Stimulated activated memory B cell treated with anti-CD40 and anti-IgM and Interleukin-4, amounts not matched to agents 10 μg/mL and 1 μg/mL and 100 μg/mL, for 72 hours (primary cell): ENCODE data around the gene KCNJ1.

Experiments
- ATAC-seq: fragments of 150-1000 bp; cut with Tn5 transposase; 2 replicates; pipeline ENCODE4 v1.10.0; 2021
- H3K27ac Mint-ChIP-seq: one replicate; pipeline ENCODE4 v1.8.0; 2022; ENCODE audit warnings: mild to moderate bottlenecking, mixed read lengths
- H3K27me3 Mint-ChIP-seq: one replicate; pipeline ENCODE4 v1.8.0; 2022; ENCODE audit warnings: mixed read lengths
- H3K36me3 Mint-ChIP-seq: one replicate; pipeline ENCODE4 v1.8.0; 2022; ENCODE audit warnings: mixed read lengths
- H3K4me1 Mint-ChIP-seq: one replicate; pipeline ENCODE4 v1.8.0; 2022; ENCODE audit warnings: mixed read lengths
- H3K4me3 Mint-ChIP-seq: one replicate; pipeline ENCODE4 v1.8.0; 2022; ENCODE audit warnings: mild to moderate bottlenecking, moderate library complexity, mixed read lengths
- H3K9me3 Mint-ChIP-seq: one replicate; pipeline ENCODE4 v1.8.0; 2022; ENCODE audit warnings: mixed read lengths

The KCNJ1 gene

GRCh38 chr11:128867277-128867676 is at the start of gene KCNJ1:
TSS of gene KCNJ1 (minus strand) at chr11:128867296. CDS start at chr11:128840243, 27,053 bp downstream.
- Mint-ChIP-seq H3K27ac (no peak within 1 kb of the TSS), H3K36me3 (no peaks in the 10 kb centered on the region), H3K4me3 (no peak within 1 kb of the TSS), H3K9me3 (no peaks in the 10 kb centered on the region), H3K4me1 (peaks cover 12% of the 10 kb centered on the region), H3K27me3 (peaks cover 24% of the 10 kb centered on the region)
- ATAC-seq: no peak

- Mint-ChIP-seq H3K27ac (no peak overlapping the region), H3K36me3 (no peaks in the 10 kb centered on the region), H3K9me3 (peaks cover 8% of the 10 kb centered on the region), H3K27me3 (peaks cover 92% of the 10 kb centered on the region), H3K4me1 (peaks cover 5% of the 10 kb centered on the region), H3K4me3 (no peak overlapping the region)
- no peak for ATAC-seq
Observed at GRCh38 chr11:128916681-128917080, 49.6 kb upstream of the KCNJ1 start.

- no peak for ATAC-seq
- Mint-ChIP-seq H3K36me3 (no peaks in the 10 kb centered on the region), H3K4me1 (peaks cover 5% of the 10 kb centered on the region), H3K27ac (no peak overlapping the region), H3K27me3 (peaks cover 94% of the 10 kb centered on the region), H3K9me3 (peaks cover 8% of the 10 kb centered on the region), H3K4me3 (no peak overlapping the region)
Observed at GRCh38 chr11:128916037-128916572, 49.0 kb upstream of the KCNJ1 start.

DNA sequence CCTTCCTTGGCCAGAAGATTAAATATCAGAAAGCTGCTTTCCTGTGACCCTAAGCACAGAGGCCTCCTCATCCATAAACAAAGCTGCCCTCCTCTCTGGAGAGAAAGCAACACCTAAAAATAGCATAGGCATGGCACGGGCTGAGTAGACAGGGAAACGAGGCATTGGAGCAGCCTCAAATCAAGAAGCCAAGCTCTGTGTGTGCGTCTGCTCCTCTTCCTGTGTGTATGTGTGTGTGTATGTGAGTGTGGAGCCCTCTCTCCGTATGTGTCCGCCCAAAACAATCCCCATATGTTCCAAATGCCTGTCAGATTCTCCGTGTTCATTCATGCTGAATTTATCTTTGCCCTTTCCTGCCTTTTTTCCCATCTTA is 48.0 kb upstream of the KCNJ1 start:
- peaks cover 91% of the 10 kb centered on the region for H3K27me3 Mint-ChIP-seq
- ATAC-seq: no peak
- H3K4me1 Mint-ChIP-seq: peaks cover 5% of the 10 kb centered on the region
- H3K4me3 Mint-ChIP-seq: no peak overlapping the region
- no peak overlapping the region for H3K27ac Mint-ChIP-seq
- H3K36me3 Mint-ChIP-seq: no peaks in the 10 kb centered on the region
- peaks cover 8% of the 10 kb centered on the region for H3K9me3 Mint-ChIP-seq

GRCh38 chr11:128914216-128915148 is 47.4 kb upstream of the KCNJ1 start:
- no peak for ATAC-seq
- Mint-ChIP-seq H3K4me3 (no peak overlapping the region), H3K4me1 (peaks cover 5% of the 10 kb centered on the region), H3K27ac (no peak overlapping the region), H3K36me3 (no peaks in the 10 kb centered on the region), H3K9me3 (peaks cover 8% of the 10 kb centered on the region), H3K27me3 (peaks cover 91% of the 10 kb centered on the region)

GRCh38 chr11:128913806-128914205 is 46.7 kb upstream of the KCNJ1 start:
- Mint-ChIP-seq H3K4me1 (no peaks in the 10 kb centered on the region), H3K27me3 (peaks cover 91% of the 10 kb centered on the region), H3K9me3 (peaks cover 8% of the 10 kb centered on the region), H3K4me3 (no peak overlapping the region), H3K27ac (no peak overlapping the region), H3K36me3 (no peaks in the 10 kb centered on the region)
- no peak for ATAC-seq

- no peak for ATAC-seq
- Mint-ChIP-seq H3K36me3 (no peaks in the 10 kb centered on the region), H3K4me3 (no peak overlapping the region), H3K4me1 (peaks cover 5% of the 10 kb centered on the region), H3K27ac (no peak overlapping the region), H3K27me3 (peaks cover 94% of the 10 kb centered on the region), H3K9me3 (peaks cover 8% of the 10 kb centered on the region)
Observed at GRCh38 chr11:128911701-128912100, 44.6 kb upstream of the KCNJ1 start.

DNA sequence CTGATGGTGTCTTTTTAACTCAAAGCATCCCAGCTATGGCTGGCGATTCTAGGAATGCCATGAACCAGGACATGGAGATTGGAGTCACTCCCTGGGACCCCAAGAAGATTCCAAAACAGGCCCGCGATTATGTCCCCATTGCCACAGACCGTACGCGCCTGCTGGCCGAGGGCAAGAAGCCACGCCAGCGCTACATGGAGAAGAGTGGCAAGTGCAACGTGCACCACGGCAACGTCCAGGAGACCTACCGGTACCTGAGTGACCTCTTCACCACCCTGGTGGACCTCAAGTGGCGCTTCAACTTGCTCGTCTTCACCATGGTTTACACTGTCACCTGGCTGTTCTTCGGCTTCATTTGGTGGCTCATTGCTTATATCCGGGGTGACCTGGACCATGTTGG is 44.1 kb upstream of the KCNJ1 start:
- no peaks in the 10 kb centered on the region for H3K36me3 Mint-ChIP-seq
- peaks cover 94% of the 10 kb centered on the region for H3K27me3 Mint-ChIP-seq
- peaks cover 8% of the 10 kb centered on the region for H3K4me1 Mint-ChIP-seq
- peaks cover 8% of the 10 kb centered on the region for H3K9me3 Mint-ChIP-seq
- no peak for ATAC-seq
- no peak overlapping the region for H3K27ac Mint-ChIP-seq
- H3K4me3 Mint-ChIP-seq: no peak overlapping the region

- H3K27ac Mint-ChIP-seq: no peak overlapping the region
- peaks cover 91% of the 10 kb centered on the region for H3K27me3 Mint-ChIP-seq
- H3K36me3 Mint-ChIP-seq: no peaks in the 10 kb centered on the region
- H3K4me3 Mint-ChIP-seq: no peak overlapping the region
- peaks cover 14% of the 10 kb centered on the region for H3K4me1 Mint-ChIP-seq
- H3K9me3 Mint-ChIP-seq: peaks cover 2% of the 10 kb centered on the region
- ATAC-seq: no peak
Observed at GRCh38 chr11:128910576-128910975, 43.5 kb upstream of the KCNJ1 start.

GRCh38 chr11:128909438-128910125 is 42.5 kb upstream of the KCNJ1 start:
- ATAC-seq: no peak
- peaks cover 83% of the 10 kb centered on the region for H3K27me3 Mint-ChIP-seq
- no peak overlapping the region for H3K4me3 Mint-ChIP-seq
- no peaks in the 10 kb centered on the region for H3K9me3 Mint-ChIP-seq
- no peaks in the 10 kb centered on the region for H3K36me3 Mint-ChIP-seq
- H3K4me1 Mint-ChIP-seq: peaks cover 19% of the 10 kb centered on the region
- no peak overlapping the region for H3K27ac Mint-ChIP-seq

DNA sequence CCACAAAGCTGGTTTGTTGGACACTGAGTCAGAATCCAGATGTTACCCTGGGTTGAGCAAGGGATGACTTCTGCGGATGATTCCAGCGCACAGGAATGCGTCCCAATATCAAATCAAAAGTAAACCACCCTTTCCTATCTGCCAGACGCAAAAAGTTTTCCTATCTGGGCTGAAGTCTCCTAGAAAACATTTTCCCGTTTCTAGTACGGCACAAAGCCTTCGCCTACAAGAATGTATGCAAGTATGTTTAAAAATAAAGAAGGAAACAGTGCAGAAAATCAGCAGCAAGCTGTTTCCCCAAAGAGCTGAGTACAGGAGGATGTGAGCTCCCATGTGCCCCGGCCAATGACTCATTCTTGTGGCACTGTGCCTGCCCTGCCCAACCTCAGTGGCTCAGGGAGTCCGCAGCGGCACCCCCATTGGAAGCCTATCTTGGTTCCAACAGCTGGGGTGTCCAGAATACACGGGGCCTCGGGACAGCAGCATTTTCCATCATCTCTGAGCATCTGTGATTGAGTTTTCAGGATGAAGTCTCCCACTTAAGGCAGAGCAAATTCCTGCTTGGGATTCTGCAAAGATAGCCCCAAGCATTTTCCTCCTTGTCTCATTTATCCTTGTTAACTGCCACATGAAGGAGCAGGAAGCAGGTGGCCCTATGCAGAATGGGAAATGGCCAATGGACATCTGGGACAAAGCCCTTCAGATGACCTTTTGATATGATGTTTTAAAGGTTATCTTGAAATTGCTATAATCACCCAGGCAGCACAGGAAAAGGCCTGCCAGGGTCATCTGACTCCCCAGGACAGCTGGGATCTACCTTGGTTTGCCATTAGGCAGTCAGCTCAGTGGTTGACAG is 41.5 kb upstream of the KCNJ1 start:
- Mint-ChIP-seq H3K4me3 (no peak overlapping the region), H3K27me3 (peaks cover 83% of the 10 kb centered on the region), H3K27ac (no peak overlapping the region), H3K36me3 (no peaks in the 10 kb centered on the region), H3K9me3 (no peaks in the 10 kb centered on the region), H3K4me1 (peaks cover 29% of the 10 kb centered on the region)
- peak; percentile 39 for ATAC-seq

DNA sequence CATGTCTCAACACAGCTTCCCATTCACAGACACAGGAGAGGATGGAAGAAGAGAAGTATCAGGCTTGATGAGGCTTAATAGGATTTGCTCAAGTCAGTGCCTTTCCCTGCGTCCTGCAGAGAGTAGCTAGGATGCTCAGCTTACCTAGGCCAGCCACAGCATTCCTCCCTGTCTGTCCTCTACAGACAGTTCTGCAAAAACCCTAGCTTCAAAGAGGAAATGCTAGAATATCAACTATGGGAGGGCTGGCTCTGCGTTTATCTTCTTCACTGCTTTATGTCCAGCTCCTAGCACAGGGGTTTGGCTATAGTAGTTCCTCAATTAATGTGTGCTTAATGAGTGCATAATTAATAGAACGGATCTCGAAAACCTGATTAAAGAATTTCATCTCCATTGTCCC is 40.5 kb upstream of the KCNJ1 start:
- no peak for ATAC-seq
- Mint-ChIP-seq H3K27me3 (peaks cover 84% of the 10 kb centered on the region), H3K9me3 (no peaks in the 10 kb centered on the region), H3K4me1 (peaks cover 33% of the 10 kb centered on the region), H3K4me3 (no peak overlapping the region), H3K36me3 (no peaks in the 10 kb centered on the region), H3K27ac (no peak overlapping the region)

DNA sequence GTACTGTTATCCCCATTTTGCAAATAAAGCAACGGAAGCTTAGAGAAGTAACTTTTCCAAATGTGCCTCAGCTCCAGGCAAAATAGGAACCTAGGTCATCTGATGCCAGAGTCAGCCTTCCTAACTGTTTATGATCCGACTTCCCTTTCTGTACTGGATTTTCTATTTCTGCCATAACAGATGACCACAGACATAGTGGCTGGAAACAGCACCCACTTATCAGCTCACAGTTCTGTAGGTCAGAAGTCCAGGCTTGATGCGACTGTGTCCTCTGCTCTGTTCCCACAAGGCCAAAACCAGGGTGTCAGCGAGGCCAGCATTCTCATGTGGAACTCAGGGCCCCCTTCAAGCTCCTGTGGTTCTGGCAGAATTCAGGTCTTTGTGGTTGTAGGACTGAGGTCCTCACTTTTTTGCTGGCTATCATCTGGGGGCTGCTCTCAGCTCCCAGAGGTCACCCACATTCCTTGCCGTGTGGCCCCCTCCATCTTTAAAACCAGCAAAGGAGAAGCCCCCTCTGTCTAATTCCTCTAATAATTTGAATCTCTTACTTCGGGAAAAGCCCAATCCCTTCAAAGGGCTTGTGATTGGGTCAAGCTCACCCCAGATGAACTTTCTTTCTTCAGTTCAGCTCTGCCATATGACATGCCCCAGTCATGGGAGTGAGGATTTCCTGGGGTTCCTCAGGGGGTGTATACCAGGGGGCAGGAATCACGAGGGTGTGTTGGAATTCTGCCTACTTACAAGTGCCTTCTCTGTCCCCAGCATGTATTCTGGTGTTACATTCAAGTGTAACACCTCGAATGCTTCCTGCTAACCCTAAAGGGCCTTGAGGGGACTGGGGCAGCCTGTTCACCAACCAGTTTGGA is 39.3 kb upstream of the KCNJ1 start:
- Mint-ChIP-seq H3K36me3 (no peaks in the 10 kb centered on the region), H3K4me3 (peak overlapping the region; percentile 89), H3K27ac (no peak overlapping the region), H3K27me3 (peaks cover 84% of the 10 kb centered on the region), H3K4me1 (peaks cover 33% of the 10 kb centered on the region), H3K9me3 (no peaks in the 10 kb centered on the region)
- ATAC-seq: no peak
